HepG2 (cell line): ENCODE results near the gene HUNK. TPM values are rescaled to one million over a fixed set of nuclear protein-coding genes. Genes with fewer than 3 reads are reported as not detected.

Source experiments
- ERF ChIP-seq: IDR thresholded peaks from 2 replicates; pipeline ENCODE4 v1.6.1; 2018; ENCODE audit warnings: missing biosample characterization, missing genetic modification reagents
- FOXK1 ChIP-seq: sonication (generic); formaldehyde crosslinking; IDR thresholded peaks from 2 replicates; pipeline ENCODE4 v1.4.0; 2020; ENCODE audit warnings: low read depth, missing genetic modification reagents, borderline replicate concordance
- GABPA ChIP-seq, 2 experiments: IDR thresholded peaks; 2 replicates each; pipeline ENCODE4 v1.6.1; 2011 to 2016; ENCODE audit warnings: low read depth in 2 of 2, low read length in 1 of 2, missing biosample characterization in 1 of 2, missing genetic modification characterization in 1 of 2
- KAT2B ChIP-seq: fragments of 150-350 bp; IDR thresholded peaks from 2 replicates; pipeline ENCODE4 v1.6.1; 2014; ENCODE audit warnings: low read depth, low read length, borderline replicate concordance
- LBX2 ChIP-seq: sonication (generic); formaldehyde crosslinking; IDR thresholded peaks from 2 replicates; pipeline ENCODE4 v1.5.0; 2020; ENCODE audit warnings: missing genetic modification reagents, mild to moderate bottlenecking, borderline replicate concordance
- SMAD9 ChIP-seq: sonication (generic); formaldehyde crosslinking; IDR thresholded peaks from 2 replicates; pipeline ENCODE4 v1.5.1; 2020; ENCODE audit warnings: mild to moderate bottlenecking, missing genetic modification reagents
- SMARCC2 ChIP-seq: fragments of 450-650 bp; IDR thresholded peaks from 2 replicates; pipeline ENCODE4 v1.6.1; 2017; ENCODE audit warnings: antibody characterized with exemption, mild to moderate bottlenecking
- SRSF1 ChIP-seq: fragments of 200-400 bp; formaldehyde crosslinking; optimal IDR thresholded peaks from 2 replicates; pipeline ENCODE3; 2017; ENCODE audit warnings: mild to moderate bottlenecking, low read depth, low read length, moderate library complexity
- SRY ChIP-seq: sonication (generic); formaldehyde crosslinking; IDR thresholded peaks from 2 replicates; pipeline ENCODE4 v1.8.0; 2022; ENCODE audit warnings: mild to moderate bottlenecking, missing genetic modification reagents
- TCF7L2 ChIP-seq: IDR thresholded peaks from 2 replicates; pipeline ENCODE4 v1.6.1; 2011; ENCODE audit warnings: mild to moderate bottlenecking, low read depth, low read length, moderate library complexity
- ZBTB42 ChIP-seq: sonication (generic); formaldehyde crosslinking; IDR thresholded peaks from 2 replicates; pipeline ENCODE4 v1.5.0; 2020; ENCODE audit warnings: mild to moderate bottlenecking, missing genetic modification reagents
- ZC3H4 ChIP-seq: sonication (generic); formaldehyde crosslinking; IDR thresholded peaks from 2 replicates; pipeline ENCODE4 v1.4.0; 2020; ENCODE audit warnings: missing genetic modification reagents, borderline replicate concordance
- ZNF296 ChIP-seq: sonication (generic); formaldehyde crosslinking; conservative IDR thresholded peaks from 2 replicates; pipeline ENCODE4 v1.5.0; 2020; ENCODE audit warnings: mild to moderate bottlenecking, missing genetic modification reagents
- ZNF329 ChIP-seq: sonication (generic); formaldehyde crosslinking; IDR thresholded peaks from 2 replicates; pipeline ENCODE4 v1.9.0; 2021; ENCODE audit warnings: low read depth, mild to moderate bottlenecking, missing genetic modification reagents
- ZNF343 ChIP-seq: sonication (generic); formaldehyde crosslinking; IDR thresholded peaks from 2 replicates; pipeline ENCODE4 v1.4.0; 2020; ENCODE audit warnings: mild to moderate bottlenecking, missing genetic modification reagents
- ZNF431 ChIP-seq: sonication (generic); formaldehyde crosslinking; IDR thresholded peaks from 2 replicates; pipeline ENCODE4 v1.9.0; 2022; ENCODE audit warnings: missing genetic modification reagents, low read depth, mild to moderate bottlenecking, borderline replicate concordance
- ZNF512 ChIP-seq: sonication (generic); formaldehyde crosslinking; IDR thresholded peaks from 2 replicates; pipeline ENCODE4 v1.4.0; 2020; ENCODE audit warnings: mild to moderate bottlenecking, missing genetic modification reagents
- ZNF512B ChIP-seq: sonication (generic); formaldehyde crosslinking; IDR thresholded peaks from 2 replicates; pipeline ENCODE4 v1.5.1; 2020; ENCODE audit warnings: missing genetic modification reagents, mild to moderate bottlenecking, borderline replicate concordance
- ZNF629 ChIP-seq: sonication (generic); formaldehyde crosslinking; conservative IDR thresholded peaks from 2 replicates; pipeline ENCODE4 v1.5.0; 2020; ENCODE audit warnings: missing genetic modification reagents
- ZNF724P ChIP-seq: sonication (generic); formaldehyde crosslinking; IDR thresholded peaks from 2 replicates; pipeline ENCODE4 v1.8.0; 2022; ENCODE audit warnings: missing genetic modification reagents, borderline replicate concordance
- ZNF772 ChIP-seq: sonication (generic); formaldehyde crosslinking; IDR thresholded peaks from 2 replicates; pipeline ENCODE4 v1.5.0; 2020; ENCODE audit warnings: mild to moderate bottlenecking, missing genetic modification reagents
- polyA plus RNA-seq, 8 experiments: library from polyadenylated mRNA; depleted of rRNA in 3 of 8; stranded (reverse) in 7 of 8; unstranded in 1 of 8; fragments of >200 nt; fragmentation: Illumina TruSeq in 4 of 8; extraction: Trizol in 4 of 8; gene quantifications; 2 replicates each; pipeline versions ENCODE4 v1.2.1 to v1.2.3, GENCODE V29; 2011 to 2016; ENCODE audit warnings: low read depth in 4 of 8, missing spikeins in 1 of 8, mixed read lengths in 1 of 8; ENCODE audit not compliant: insufficient read depth in 1 of 8
- total RNA-seq, 5 experiments: library from RNA; depleted of rRNA; stranded (reverse); fragments of >200 nt; fragmentation: Illumina TruSeq; extraction: Trizol; gene quantifications; 2 replicates each; pipeline ENCODE4 v1.2.3, GENCODE V29; 2016; ENCODE audit warnings: low read depth in 1 of 5
- TF ChIP-seq, protein P1 (sequence below): sonication (generic); formaldehyde crosslinking; IDR thresholded peaks from 2 replicates; pipeline ENCODE4 v1.8.0; 2022; ENCODE audit warnings: missing genetic modification reagents, mild to moderate bottlenecking, inconsistent platforms, borderline replicate concordance
- TF ChIP-seq, protein P2 (sequence below): sonication (generic); formaldehyde crosslinking; IDR thresholded peaks from 2 replicates; pipeline ENCODE4 v1.5.1; 2020; ENCODE audit warnings: missing genetic modification reagents, mild to moderate bottlenecking, borderline replicate concordance

The HUNK gene
- total and polyA plus RNA-seq, 2 of the 13 experiments (the other 11 are each of a cell fraction or from before 2014, with no cell fraction given): 1.8 to 1.9 TPM

GRCh38 chr21:31929548-31929947, 56.7 kb downstream of the HUNK start (continued):
- TF ChIP-seq ZBTB42: no peak
- no peak for TF ChIP-seq SRSF1
- no peak for TF ChIP-seq SMARCC2
- no peak for TF ChIP-seq SMAD9 (CRISPR knock-in tag)
- no peak for TF ChIP-seq SRY
- TF ChIP-seq ZNF772 (CRISPR knock-in tag): no peak
- no peak for TF ChIP-seq KAT2B
- no peak for TF ChIP-seq ZNF512
- no peak for TF ChIP-seq ZNF629
- TF ChIP-seq ZNF512B (CRISPR knock-in tag): 0 out of 2 replicates have a peak, but pooled peaks have one; percentile 39
- no peak for TF ChIP-seq ZNF296
- TF ChIP-seq ZNF343: no peak
- no peak for TF ChIP-seq ZNF724P
- TF ChIP-seq ERF (CRISPR knock-in tag): peak; percentile 51; the same call in 1 of the 2 replicates
- no peak for TF ChIP-seq GABPA (IDR thresholded peaks at IDR 0.05; ENCODE audit: low read depth, low read length)
- TF ChIP-seq GABPA (CRISPR knock-in tag; IDR thresholded peaks at IDR 0.05; ENCODE audit: low read depth): no peak
- TF ChIP-seq, protein P1, sequence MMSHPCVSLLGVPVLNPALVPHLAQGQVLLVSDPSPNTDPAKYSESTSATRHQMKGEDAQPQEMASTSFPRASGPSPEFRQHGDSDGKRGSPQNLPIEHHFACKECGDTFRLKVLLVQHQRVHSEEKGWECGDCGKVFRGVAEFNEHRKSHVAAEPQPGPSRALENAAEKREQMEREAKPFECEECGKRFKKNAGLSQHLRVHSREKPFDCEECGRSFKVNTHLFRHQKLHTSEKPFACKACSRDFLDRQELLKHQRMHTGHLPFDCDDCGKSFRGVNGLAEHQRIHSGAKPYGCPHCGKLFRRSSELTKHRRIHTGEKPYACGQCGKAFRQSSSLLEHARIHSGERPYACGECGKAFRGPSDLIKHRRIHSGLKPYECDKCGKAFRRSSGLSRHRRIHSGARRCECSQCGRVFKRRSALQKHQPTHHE: no peak
- TF ChIP-seq ZNF329 (CRISPR knock-in tag): no peak
- TF ChIP-seq, protein P2, sequence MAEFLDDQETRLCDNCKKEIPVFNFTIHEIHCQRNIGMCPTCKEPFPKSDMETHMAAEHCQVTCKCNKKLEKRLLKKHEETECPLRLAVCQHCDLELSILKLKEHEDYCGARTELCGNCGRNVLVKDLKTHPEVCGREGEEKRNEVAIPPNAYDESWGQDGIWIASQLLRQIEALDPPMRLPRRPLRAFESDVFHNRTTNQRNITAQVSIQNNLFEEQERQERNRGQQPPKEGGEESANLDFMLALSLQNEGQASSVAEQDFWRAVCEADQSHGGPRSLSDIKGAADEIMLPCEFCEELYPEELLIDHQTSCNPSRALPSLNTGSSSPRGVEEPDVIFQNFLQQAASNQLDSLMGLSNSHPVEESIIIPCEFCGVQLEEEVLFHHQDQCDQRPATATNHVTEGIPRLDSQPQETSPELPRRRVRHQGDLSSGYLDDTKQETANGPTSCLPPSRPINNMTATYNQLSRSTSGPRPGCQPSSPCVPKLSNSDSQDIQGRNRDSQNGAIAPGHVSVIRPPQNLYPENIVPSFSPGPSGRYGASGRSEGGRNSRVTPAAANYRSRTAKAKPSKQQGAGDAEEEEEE: no peak
- TF ChIP-seq ZC3H4: no peak
- TF ChIP-seq LBX2 (CRISPR knock-in tag): no peak
- TF ChIP-seq FOXK1 (CRISPR knock-in tag): peak; percentile 73; the same call in 1 of the 2 replicates
- TF ChIP-seq ZNF431 (CRISPR knock-in tag): 0 out of 2 replicates have a peak, but pooled peaks have one; percentile 47
- TF ChIP-seq TCF7L2: peak; percentile 88
